ENCODE measurements around the gene FBXL16. TPM values are rescaled to one million over a fixed set of nuclear protein-coding genes. Genes with fewer than 3 reads are reported as not detected.

The FBXL16 gene
- total and polyA plus RNA-seq, 2 of the 13 experiments (the other 11 are each of a cell fraction or from before 2014, with no cell fraction given): 0.22 to 2.0 TPM

DNA sequence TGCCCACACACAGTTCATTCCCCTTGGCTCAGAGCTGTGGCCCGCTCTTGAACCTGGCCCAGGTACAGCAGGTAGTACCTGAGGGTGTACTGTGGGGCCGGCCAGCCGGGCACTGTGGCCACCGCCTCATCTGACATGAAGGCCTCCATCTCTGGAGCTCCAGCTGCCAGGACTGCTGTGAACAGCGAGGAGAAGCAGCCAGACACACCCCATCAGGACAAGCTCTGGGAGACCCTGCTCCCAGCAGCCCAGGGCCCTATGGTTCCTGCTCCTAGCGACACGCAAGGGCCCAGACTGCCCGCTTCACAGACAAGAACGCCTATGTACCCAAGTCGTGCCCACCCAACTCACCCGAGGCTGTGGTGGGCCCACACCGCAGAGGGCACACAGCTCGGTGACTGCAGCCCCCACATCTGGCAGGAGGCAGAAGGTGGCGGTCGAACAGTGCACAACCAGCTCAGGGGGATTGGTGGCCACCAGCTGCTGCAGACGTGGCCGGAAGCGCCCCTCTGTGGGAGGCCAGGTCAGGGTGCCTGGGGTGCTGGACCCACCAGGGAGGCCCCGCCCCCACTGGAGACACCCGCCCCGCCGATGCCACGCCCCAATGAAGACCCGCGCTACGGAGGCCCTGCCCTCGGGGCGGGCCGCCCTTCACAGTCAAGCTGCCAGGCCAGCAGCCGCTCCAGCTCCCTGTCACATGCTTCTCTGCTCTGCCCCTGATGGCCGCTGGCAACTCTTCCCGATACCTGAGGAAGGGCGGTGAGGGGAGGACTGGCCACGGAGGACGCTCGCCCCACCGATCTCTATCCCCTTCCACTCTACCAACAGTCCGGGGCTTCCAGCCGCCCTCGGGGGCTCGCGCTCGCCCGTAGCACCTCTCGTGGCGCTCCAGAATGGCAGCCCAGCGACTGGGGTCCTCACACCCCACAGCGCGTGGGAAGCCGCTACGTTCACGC, 26.5 kb downstream of the FBXL16 start (continued):
- TF ChIP-seq, protein P1, sequence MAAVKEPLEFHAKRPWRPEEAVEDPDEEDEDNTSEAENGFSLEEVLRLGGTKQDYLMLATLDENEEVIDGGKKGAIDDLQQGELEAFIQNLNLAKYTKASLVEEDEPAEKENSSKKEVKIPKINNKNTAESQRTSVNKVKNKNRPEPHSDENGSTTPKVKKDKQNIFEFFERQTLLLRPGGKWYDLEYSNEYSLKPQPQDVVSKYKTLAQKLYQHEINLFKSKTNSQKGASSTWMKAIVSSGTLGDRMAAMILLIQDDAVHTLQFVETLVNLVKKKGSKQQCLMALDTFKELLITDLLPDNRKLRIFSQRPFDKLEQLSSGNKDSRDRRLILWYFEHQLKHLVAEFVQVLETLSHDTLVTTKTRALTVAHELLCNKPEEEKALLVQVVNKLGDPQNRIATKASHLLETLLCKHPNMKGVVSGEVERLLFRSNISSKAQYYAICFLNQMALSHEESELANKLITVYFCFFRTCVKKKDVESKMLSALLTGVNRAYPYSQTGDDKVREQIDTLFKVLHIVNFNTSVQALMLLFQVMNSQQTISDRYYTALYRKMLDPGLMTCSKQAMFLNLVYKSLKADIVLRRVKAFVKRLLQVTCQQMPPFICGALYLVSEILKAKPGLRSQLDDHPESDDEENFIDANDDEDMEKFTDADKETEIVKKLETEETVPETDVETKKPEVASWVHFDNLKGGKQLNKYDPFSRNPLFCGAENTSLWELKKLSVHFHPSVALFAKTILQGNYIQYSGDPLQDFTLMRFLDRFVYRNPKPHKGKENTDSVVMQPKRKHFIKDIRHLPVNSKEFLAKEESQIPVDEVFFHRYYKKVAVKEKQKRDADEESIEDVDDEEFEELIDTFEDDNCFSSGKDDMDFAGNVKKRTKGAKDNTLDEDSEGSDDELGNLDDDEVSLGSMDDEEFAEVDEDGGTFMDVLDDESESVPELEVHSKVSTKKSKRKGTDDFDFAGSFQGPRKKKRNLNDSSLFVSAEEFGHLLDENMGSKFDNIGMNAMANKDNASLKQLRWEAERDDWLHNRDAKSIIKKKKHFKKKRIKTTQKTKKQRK (IDR thresholded peaks at IDR 0.05; ENCODE audit: low read length): no peak
- TF ChIP-seq CBX1 (IDR thresholded peaks at IDR 0.05; ENCODE audit: low read depth) (no peak), JUN (CRISPR knock-in tag; IDR thresholded peaks at IDR 0.05) (no peak), ZNF598 (CRISPR knock-in tag; IDR thresholded peaks at IDR 0.05; ENCODE audit: borderline replicate concordance) (0 out of 2 replicates have a peak, but pooled peaks have one; percentile 20), MATR3 (CRISPR knock-in tag; IDR thresholded peaks at IDR 0.05) (no peak), ZNF83 (CRISPR knock-in tag; IDR thresholded peaks at IDR 0.05; ENCODE audit: borderline replicate concordance) (no peak), MEIS1 (CRISPR knock-in tag; IDR thresholded peaks at IDR 0.05; ENCODE audit: borderline replicate concordance) (peak; percentile 59; the same call in 1 of the 2 replicates), MEF2D (CRISPR knock-in tag; IDR thresholded peaks at IDR 0.05) (no peak), ZNF792 (CRISPR knock-in tag; IDR thresholded peaks at IDR 0.05) (no peak), HOXA3 (CRISPR knock-in tag; IDR thresholded peaks at IDR 0.05) (peak; percentile 57; the same call in 1 of the 2 replicates), ZNF501 (CRISPR knock-in tag; IDR thresholded peaks at IDR 0.05) (peak; percentile 76), CCDC6 (CRISPR knock-in tag; IDR thresholded peaks at IDR 0.05) (no peak), TSC22D2 (CRISPR knock-in tag; IDR thresholded peaks at IDR 0.05; ENCODE audit: borderline replicate concordance) (no peak), ZNF781 (CRISPR knock-in tag; IDR thresholded peaks at IDR 0.05; ENCODE audit: borderline replicate concordance, not compliant biosample characterization) (no peak), THAP11 (CRISPR knock-in tag; IDR thresholded peaks at IDR 0.05) (no peak; the same call in 1 of the 2 replicates), BRD4 (CRISPR knock-in tag; IDR thresholded peaks at IDR 0.05) (0 out of 2 replicates have a peak, but pooled peaks have one; percentile 59), SP5 (CRISPR knock-in tag; IDR thresholded peaks at IDR 0.05; ENCODE audit: borderline replicate concordance, low read depth) (peak; percentile 52; the same call in 1 of the 2 replicates), CAMTA2 (CRISPR knock-in tag; IDR thresholded peaks at IDR 0.05; ENCODE audit: borderline replicate concordance) (no peak)
- TF ChIP-seq, protein P2, sequence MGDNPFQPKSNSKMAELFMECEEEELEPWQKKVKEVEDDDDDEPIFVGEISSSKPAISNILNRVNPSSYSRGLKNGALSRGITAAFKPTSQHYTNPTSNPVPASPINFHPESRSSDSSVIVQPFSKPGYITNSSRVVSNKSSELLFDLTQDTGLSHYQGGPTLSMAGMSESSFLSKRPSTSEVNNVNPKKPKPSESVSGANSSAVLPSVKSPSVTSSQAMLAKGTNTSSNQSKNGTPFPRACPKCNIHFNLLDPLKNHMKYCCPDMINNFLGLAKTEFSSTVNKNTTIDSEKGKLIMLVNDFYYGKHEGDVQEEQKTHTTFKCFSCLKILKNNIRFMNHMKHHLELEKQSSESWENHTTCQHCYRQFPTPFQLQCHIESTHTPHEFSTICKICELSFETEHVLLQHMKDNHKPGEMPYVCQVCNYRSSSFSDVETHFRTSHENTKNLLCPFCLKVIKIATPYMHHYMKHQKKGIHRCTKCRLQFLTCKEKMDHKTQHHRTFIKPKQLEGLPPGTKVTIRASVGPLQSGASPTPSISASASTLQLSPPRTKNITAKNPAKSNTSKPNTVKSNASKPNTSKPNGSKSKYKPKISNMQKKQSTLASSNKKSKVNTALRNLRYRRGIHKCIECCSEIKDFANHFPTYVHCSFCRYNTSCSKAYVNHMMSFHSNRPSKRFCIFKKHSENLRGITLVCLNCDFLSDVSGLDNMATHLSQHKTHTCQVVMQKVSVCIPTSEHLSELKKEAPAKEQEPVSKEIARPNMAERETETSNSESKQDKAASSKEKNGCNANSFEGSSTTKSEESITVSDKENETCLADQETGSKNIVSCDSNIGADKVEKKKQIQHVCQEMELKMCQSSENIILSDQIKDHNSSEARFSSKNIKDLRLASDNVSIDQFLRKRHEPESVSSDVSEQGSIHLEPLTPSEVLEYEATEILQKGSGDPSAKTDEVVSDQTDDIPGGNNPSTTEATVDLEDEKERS (CRISPR knock-in tag; IDR thresholded peaks at IDR 0.05): peak; percentile 58; the same call in 1 of the 2 replicates
- TF ChIP-seq, protein P3, sequence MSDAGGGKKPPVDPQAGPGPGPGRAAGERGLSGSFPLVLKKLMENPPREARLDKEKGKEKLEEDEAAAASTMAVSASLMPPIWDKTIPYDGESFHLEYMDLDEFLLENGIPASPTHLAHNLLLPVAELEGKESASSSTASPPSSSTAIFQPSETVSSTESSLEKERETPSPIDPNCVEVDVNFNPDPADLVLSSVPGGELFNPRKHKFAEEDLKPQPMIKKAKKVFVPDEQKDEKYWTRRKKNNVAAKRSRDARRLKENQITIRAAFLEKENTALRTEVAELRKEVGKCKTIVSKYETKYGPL (CRISPR knock-in tag; IDR thresholded peaks at IDR 0.05): no peak
- TF ChIP-seq, protein P4, sequence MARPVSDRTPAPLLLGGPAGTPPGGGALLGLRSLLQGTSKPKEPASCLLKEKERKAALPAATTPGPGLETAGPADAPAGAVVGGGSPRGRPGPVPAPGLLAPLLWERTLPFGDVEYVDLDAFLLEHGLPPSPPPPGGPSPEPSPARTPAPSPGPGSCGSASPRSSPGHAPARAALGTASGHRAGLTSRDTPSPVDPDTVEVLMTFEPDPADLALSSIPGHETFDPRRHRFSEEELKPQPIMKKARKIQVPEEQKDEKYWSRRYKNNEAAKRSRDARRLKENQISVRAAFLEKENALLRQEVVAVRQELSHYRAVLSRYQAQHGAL (CRISPR knock-in tag; IDR thresholded peaks at IDR 0.05; ENCODE audit: not compliant biosample characterization): no peak
